KMS-11 (cell line): ENCODE measurements around the gene SERTAD3.
"Not testable (repeated sequence)": the region's sequence is repeated elsewhere in the genome, so short reads cannot be mapped to it uniquely, and the experiment has no call there.

Experiments used
- H2AFZ ChIP-seq: fragments of 200-600 bp; sonication (generic); 2 replicates; pipeline ENCODE4 v1.6.1; 2016; ENCODE audit warnings: antibody characterized with exemption, mixed run types, low read depth
- H3K27ac ChIP-seq: fragments of 200-600 bp; sonication (generic); 2 replicates; pipeline ENCODE4 v1.6.1; 2016; ENCODE audit warnings: mild to moderate bottlenecking, mixed run types
- H3K27me3 ChIP-seq: fragments of 200-600 bp; sonication (generic); 2 replicates; pipeline ENCODE4 v1.6.1; 2017; ENCODE audit warnings: mild to moderate bottlenecking, low read depth, mixed run types, moderate library complexity; ENCODE audit not compliant: insufficient read depth
- H3K36me3 ChIP-seq: fragments of 200-600 bp; sonication (generic); 2 replicates; pipeline ENCODE4 v1.6.1; 2017; ENCODE audit warnings: mild to moderate bottlenecking, mixed run types; ENCODE audit not compliant: insufficient read depth
- H3K4me1 ChIP-seq: fragments of 200-600 bp; sonication (generic); 2 replicates; pipeline ENCODE4 v1.6.1; 2016; ENCODE audit warnings: mild to moderate bottlenecking, low read depth, mixed run types; ENCODE audit not compliant: poor library complexity, severe bottlenecking
- H3K4me2 ChIP-seq: fragments of 200-600 bp; sonication (generic); 2 replicates; pipeline ENCODE4 v1.7.0; 2016; ENCODE audit warnings: mild to moderate bottlenecking, mixed run types
- H3K4me3 ChIP-seq: fragments of 200-600 bp; sonication (generic); IDR thresholded peaks from 2 replicates; pipeline ENCODE4 v1.6.1; 2017; ENCODE audit warnings: low read depth, low read length, mixed read lengths; ENCODE audit not compliant: insufficient read depth
- H3K79me2 ChIP-seq: fragments of 200-600 bp; sonication (generic); 2 replicates; pipeline ENCODE4 v1.6.1; 2016; ENCODE audit warnings: low read depth, mixed run types; ENCODE audit not compliant: insufficient read depth
- H3K9ac ChIP-seq: fragments of 200-600 bp; sonication (generic); 2 replicates; pipeline ENCODE4 v1.6.1; 2016; ENCODE audit warnings: mild to moderate bottlenecking, mixed run types
- H4K20me1 ChIP-seq: fragments of 200-600 bp; sonication (generic); 2 replicates; pipeline ENCODE4 v1.6.1; 2016; ENCODE audit warnings: mild to moderate bottlenecking, mixed run types; ENCODE audit not compliant: insufficient read depth
- TF ChIP-seq, protein P1 (sequence below): fragments of 200-600 bp; sonication (generic); conservative IDR thresholded peaks from 2 replicates; pipeline ENCODE4 v1.6.1; 2017; ENCODE audit warnings: low read depth, mild to moderate bottlenecking, antibody characterized with exemption, low read length, moderate library complexity, mixed read lengths

The SERTAD3 gene

GRCh38 chr19:40411125-40411842, 32.9 kb downstream of the SERTAD3 start:
- H2AFZ ChIP-seq = no peak overlapping the region
- no peaks in the 10 kb centered on the region for H4K20me1 ChIP-seq
- H3K9ac ChIP-seq = no peak overlapping the region
- no peaks in the 10 kb centered on the region for H3K79me2 ChIP-seq
- peaks cover 2% of the 10 kb centered on the region for H3K4me1 ChIP-seq
- no peaks in the 10 kb centered on the region for H3K36me3 ChIP-seq
- no peaks in the 10 kb centered on the region for H3K27me3 ChIP-seq
- H3K4me2 ChIP-seq = no peak overlapping the region
- H3K27ac ChIP-seq = no peak overlapping the region
- TF ChIP-seq, protein P1, sequence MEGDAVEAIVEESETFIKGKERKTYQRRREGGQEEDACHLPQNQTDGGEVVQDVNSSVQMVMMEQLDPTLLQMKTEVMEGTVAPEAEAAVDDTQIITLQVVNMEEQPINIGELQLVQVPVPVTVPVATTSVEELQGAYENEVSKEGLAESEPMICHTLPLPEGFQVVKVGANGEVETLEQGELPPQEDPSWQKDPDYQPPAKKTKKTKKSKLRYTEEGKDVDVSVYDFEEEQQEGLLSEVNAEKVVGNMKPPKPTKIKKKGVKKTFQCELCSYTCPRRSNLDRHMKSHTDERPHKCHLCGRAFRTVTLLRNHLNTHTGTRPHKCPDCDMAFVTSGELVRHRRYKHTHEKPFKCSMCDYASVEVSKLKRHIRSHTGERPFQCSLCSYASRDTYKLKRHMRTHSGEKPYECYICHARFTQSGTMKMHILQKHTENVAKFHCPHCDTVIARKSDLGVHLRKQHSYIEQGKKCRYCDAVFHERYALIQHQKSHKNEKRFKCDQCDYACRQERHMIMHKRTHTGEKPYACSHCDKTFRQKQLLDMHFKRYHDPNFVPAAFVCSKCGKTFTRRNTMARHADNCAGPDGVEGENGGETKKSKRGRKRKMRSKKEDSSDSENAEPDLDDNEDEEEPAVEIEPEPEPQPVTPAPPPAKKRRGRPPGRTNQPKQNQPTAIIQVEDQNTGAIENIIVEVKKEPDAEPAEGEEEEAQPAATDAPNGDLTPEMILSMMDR = no peak
- H3K4me3 ChIP-seq = no peak overlapping the region

- no peak overlapping the region for H3K4me3 ChIP-seq
- no peaks in the 10 kb centered on the region for H4K20me1 ChIP-seq
- H2AFZ ChIP-seq = no peak overlapping the region
- no peaks in the 10 kb centered on the region for H3K4me1 ChIP-seq
- H3K9ac ChIP-seq = no peak overlapping the region
- no peaks in the 10 kb centered on the region for H3K79me2 ChIP-seq
- H3K27ac ChIP-seq = no peak overlapping the region
- no peaks in the 10 kb centered on the region for H3K27me3 ChIP-seq
- H3K4me2 ChIP-seq = no peak overlapping the region
- no peaks in the 10 kb centered on the region for H3K36me3 ChIP-seq
- TF ChIP-seq, protein P1 = no peak
These were observed 34.1 kb downstream of the SERTAD3 start for GRCh38 chr19:40410030-40410389.

GRCh38 chr19:40408598-40408925, 35.6 kb downstream of the SERTAD3 start:
- not testable (repeated sequence) for H2AFZ ChIP-seq, H3K4me2 ChIP-seq, H3K4me1 ChIP-seq, H3K36me3 ChIP-seq, H3K27ac ChIP-seq, H3K4me3 ChIP-seq, H4K20me1 ChIP-seq, H3K27me3 ChIP-seq, H3K9ac ChIP-seq, H3K79me2 ChIP-seq

DNA sequence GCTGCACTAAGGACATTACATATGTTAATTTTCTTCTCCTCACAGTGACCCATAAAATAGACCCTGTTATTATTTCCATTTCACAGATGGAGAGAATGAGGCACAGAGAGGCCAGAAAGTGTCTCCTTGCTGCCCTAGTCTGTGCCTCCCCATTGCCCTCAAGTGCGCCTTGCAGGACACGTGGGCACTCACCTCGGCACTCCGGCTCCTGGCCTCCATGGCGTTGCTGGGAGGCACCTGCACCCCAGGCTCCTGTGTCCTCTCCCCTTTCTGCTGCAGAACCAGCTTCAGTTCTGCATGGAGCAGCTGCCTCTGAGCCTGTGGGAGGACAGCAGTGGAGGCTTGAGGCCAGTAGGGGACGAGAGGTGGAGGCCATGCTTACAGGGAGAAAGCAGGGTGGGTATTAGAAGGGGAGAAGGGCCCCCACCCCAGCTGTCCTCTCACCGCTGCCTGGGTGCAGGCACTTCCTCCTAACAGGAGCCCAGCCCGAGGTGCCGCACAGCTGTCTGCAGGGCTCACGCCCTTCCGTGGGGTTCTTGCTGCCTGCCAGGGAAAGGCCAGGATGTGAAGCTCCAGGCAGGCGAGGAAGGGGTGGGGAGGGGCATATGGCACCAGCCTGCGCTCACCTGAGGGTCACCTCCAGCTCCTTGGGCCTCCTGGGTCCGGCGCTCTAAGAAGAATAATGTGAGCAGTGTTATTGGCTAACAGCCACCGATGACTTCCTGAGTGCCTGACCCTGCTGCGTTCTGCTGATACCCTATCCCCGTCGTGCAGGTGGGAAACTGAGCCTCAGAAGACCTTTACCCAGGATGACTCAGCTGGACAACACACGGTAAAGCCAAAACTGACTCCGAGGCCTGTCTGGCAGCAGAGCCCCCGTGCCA, 36.2 kb downstream of the SERTAD3 start:
- H3K27me3 ChIP-seq = no peaks in the 10 kb centered on the region
- H3K4me1 ChIP-seq = peaks cover 9% of the 10 kb centered on the region
- H3K4me2 ChIP-seq = no peak overlapping the region
- H3K9ac ChIP-seq = no peak overlapping the region
- H3K36me3 ChIP-seq = no peaks in the 10 kb centered on the region
- H3K4me3 ChIP-seq = no peak overlapping the region
- no peak overlapping the region for H3K27ac ChIP-seq
- TF ChIP-seq, protein P1 = no peak
- H4K20me1 ChIP-seq = no peaks in the 10 kb centered on the region
- no peak overlapping the region for H2AFZ ChIP-seq
- no peaks in the 10 kb centered on the region for H3K79me2 ChIP-seq
